Spleen (tissue), 11 donors: Measurements from ENCODE around the gene ATXN7. TPM values are rescaled to one million over a fixed set of nuclear protein-coding genes. Genes with fewer than 3 reads are reported as not detected.

ENCODE experiments used
- DNase-seq: peaks from one replicate; pipeline ENCODE4 v3.0.0-alpha.2; 2020
- H3K27ac ChIP-seq, 8 donors: fragments of 200-600 bp; sonication (generic) in 7 of 8; 1 replicate in 4 of 8; 2 replicates in 4 of 8; pipeline versions ENCODE4 v1.5.0 to v1.8.0; 2016 to 2021; ENCODE audit warnings: inconsistent platforms in 4 of 8, mild to moderate bottlenecking in 4 of 8, moderate library complexity in 1 of 8
- H3K27me3 ChIP-seq, 7 donors: fragments of 200-600 bp; sonication (generic) in 6 of 7; replicated peaks in 1 of 7; 1 replicate in 4 of 7; 2 replicates in 3 of 7; pipeline versions ENCODE4 v1.5.0 to v1.8.0; 2016 to 2021; ENCODE audit warnings: inconsistent platforms in 3 of 7, mild to moderate bottlenecking in 1 of 7
- H3K36me3 ChIP-seq, 6 donors: fragments of 200-600 bp; sonication (generic) in 5 of 6; 1 replicate in 4 of 6; 2 replicates in 2 of 6; pipeline versions ENCODE4 v1.5.0 to v1.8.0; 2016 to 2021; ENCODE audit warnings: inconsistent platforms in 2 of 6
- H3K4me1 ChIP-seq, 6 donors: fragments of 200-600 bp; sonication (generic) in 5 of 6; 1 replicate in 3 of 6; 2 replicates in 3 of 6; pipeline versions ENCODE4 v1.5.0 to v1.8.0; 2016 to 2021; ENCODE audit warnings: inconsistent platforms in 3 of 6
- H3K4me3 ChIP-seq, 8 donors: fragments of 200-600 bp; sonication (generic) in 7 of 8; 1 replicate in 4 of 8; 2 replicates in 4 of 8; pipeline versions ENCODE4 v1.5.0 to v1.8.0; 2016 to 2021; ENCODE audit warnings: inconsistent platforms in 4 of 8, mild to moderate bottlenecking in 4 of 8, moderate library complexity in 2 of 8
- H3K9me3 ChIP-seq, 8 donors: fragments of 200-600 bp; sonication (generic) in 7 of 8; 1 replicate in 4 of 8; 2 replicates in 4 of 8; pipeline versions ENCODE4 v1.5.0 to v1.8.0; 2016 to 2021; ENCODE audit warnings: inconsistent platforms in 4 of 8
- POLR2A ChIP-seq, 3 donors: fragments of 450-650 bp; IDR thresholded peaks; one replicate each; pipeline ENCODE4 v1.5.1; 2017; ENCODE audit warnings: antibody characterized with exemption in 3 of 3, mild to moderate bottlenecking in 1 of 3
- POLR2AphosphoS5 ChIP-seq, 3 donors: sonication (generic); formaldehyde crosslinking; IDR thresholded peaks; one replicate each; pipeline ENCODE4 v1.5.1; 2017; ENCODE audit warnings: antibody characterized with exemption in 3 of 3
- WGBS, 5 donors: extraction: QIAGEN DNeasy Blood & Tissue Kit in 3 of 5; methylation state at CpG; one replicate each; pipeline versions ENCODE4 v1.1.5 to v1.1.7; 2013 to 2018; 5-methylcytosine and 5-hydroxymethylcytosine counted together
- intact Hi-C: fragments of 100-400 bp; cut with DNase I; formaldehyde crosslinking; loops from one replicate; pipeline ENCODE4 v1.15.0; 2023; ENCODE audit warnings: low total_unique reads
- polyA plus RNA-seq, 3 donors: library from polyadenylated mRNA; stranded (reverse); fragments of 200-250 nt; gene quantifications; one replicate each; pipeline ENCODE4 v1.2.1, GENCODE V29; 2013
- total RNA-seq, 7 donors: library from RNA; depleted of rRNA in 3 of 7; stranded (reverse); fragments of >200 nt in 3 of 7; fragmentation: NEBNext Ultra II Directional in 4 of 7; extraction: Animal tissue kit (Norgen Biotek cat#: 25700) in 4 of 7; gene quantifications; one replicate each; pipeline versions ENCODE4 v1.1.0 to v1.2.1, GENCODE V29; 2016 to 2021
- TF ChIP-seq, protein P1 (sequence below), 11 experiments: fragments of 200-600 bp in 7 of 11; fragments of 450-650 bp in 4 of 11; sonication (generic) in 4 of 11; IDR thresholded peaks in 8 of 11; conservative IDR thresholded peaks in 3 of 11; 1 replicate in 7 of 11; 2 replicates in 4 of 11; pipeline versions ENCODE4 v1.4.0 to v1.8.0; 2016 to 2021; ENCODE audit warnings: antibody characterized with exemption in 11 of 11, inconsistent platforms in 4 of 11, mild to moderate bottlenecking in 1 of 11
- donor health status: healthy with polysubstance abuse.
- donor health status: DM: no; HTN: no; CAD: no; lungs with moderate emphysema.
- donor health status: DM: no; HTN: no; CAD: no.
- donor health status: Bipolar disorder and iron deficiency.
- donor health status: healthy.
- donor health status: DM: no; HTN: no; CAD: no.
- donor health status: DM: yes; HTN: yes; CAD: no.

The ATXN7 gene
- total and polyA plus RNA-seq, 10 donors: 1.9 to 91.8 (median 54.7) TPM

GRCh38 chr3:63910001-63910400 is 46.3 kb downstream of the ATXN7 start:
- DNase-seq: no peak
- no peak for TF ChIP-seq POLR2A (IDR thresholded peaks at IDR 0.05)
- TF ChIP-seq, protein P1, sequence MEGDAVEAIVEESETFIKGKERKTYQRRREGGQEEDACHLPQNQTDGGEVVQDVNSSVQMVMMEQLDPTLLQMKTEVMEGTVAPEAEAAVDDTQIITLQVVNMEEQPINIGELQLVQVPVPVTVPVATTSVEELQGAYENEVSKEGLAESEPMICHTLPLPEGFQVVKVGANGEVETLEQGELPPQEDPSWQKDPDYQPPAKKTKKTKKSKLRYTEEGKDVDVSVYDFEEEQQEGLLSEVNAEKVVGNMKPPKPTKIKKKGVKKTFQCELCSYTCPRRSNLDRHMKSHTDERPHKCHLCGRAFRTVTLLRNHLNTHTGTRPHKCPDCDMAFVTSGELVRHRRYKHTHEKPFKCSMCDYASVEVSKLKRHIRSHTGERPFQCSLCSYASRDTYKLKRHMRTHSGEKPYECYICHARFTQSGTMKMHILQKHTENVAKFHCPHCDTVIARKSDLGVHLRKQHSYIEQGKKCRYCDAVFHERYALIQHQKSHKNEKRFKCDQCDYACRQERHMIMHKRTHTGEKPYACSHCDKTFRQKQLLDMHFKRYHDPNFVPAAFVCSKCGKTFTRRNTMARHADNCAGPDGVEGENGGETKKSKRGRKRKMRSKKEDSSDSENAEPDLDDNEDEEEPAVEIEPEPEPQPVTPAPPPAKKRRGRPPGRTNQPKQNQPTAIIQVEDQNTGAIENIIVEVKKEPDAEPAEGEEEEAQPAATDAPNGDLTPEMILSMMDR (IDR thresholded peaks at IDR 0.05 in 8 of 11, conservative IDR thresholded peaks at IDR 0.05 in 3 of 11): no peak
- no peak for TF ChIP-seq POLR2AphosphoS5 (IDR thresholded peaks at IDR 0.05)
- Histone ChIP-seq H3K36me3 (peaks cover 0 to 19% (median 0%) of the 10 kb centered on the region in 6 donors), H3K4me1 (peaks cover 28 to 60% (median 37%) of the 10 kb centered on the region in 6 donors), H3K9me3 (no peaks in the 10 kb centered on the region), H3K4me3 (no peak overlapping the region), H3K27ac (peak overlapping the region in 5 of 8 donors; percentile 99 to 100 (median 99)), H3K27me3 (no peaks in the 10 kb centered on the region)
- 93 to 96% (median 95%) methylated on average over 4 of the region's 4 CpGs for WGBS, 5 donors
- intact Hi-C loops: no loop called here

GRCh38 chr3:63910891-63911290 is 47.2 kb downstream of the ATXN7 start:
- Histone ChIP-seq H3K36me3 (peaks cover 0 to 19% (median 0%) of the 10 kb centered on the region in 6 donors), H3K27ac (peak overlapping the region; percentile 9 to 100 (median 99)), H3K9me3 (no peaks in the 10 kb centered on the region), H3K4me1 (peaks cover 28 to 62% (median 38%) of the 10 kb centered on the region in 6 donors), H3K4me3 (peak overlapping the region in 6 of 8 donors; percentile 71 to 85 (median 84)), H3K27me3 (no peaks in the 10 kb centered on the region)
- TF ChIP-seq POLR2A (IDR thresholded peaks at IDR 0.05): no peak
- TF ChIP-seq, protein P1 (IDR thresholded peaks at IDR 0.05 in 8 of 11, conservative IDR thresholded peaks at IDR 0.05 in 3 of 11): no peak
- TF ChIP-seq POLR2AphosphoS5 (IDR thresholded peaks at IDR 0.05): no peak
- no peak for DNase-seq
- 21 to 48% (median 36%) methylated on average over 1 of the region's 1 CpG for WGBS, 5 donors
- intact Hi-C loops: no loop called here

- intact Hi-C loops: no loop called here
- 0 to 1% (median 0%) methylated on average over 13 to 18 of the region's 18 CpGs for WGBS, 5 donors
- H3K27ac ChIP-seq: peak overlapping the region; percentile 96 to 100 (median 99)
- H3K4me3 ChIP-seq: peak overlapping the region; percentile 59 to 85 (median 82)
- TF ChIP-seq POLR2AphosphoS5 (IDR thresholded peaks at IDR 0.05): no peak
- no peak for TF ChIP-seq POLR2A (IDR thresholded peaks at IDR 0.05)
- TF ChIP-seq, protein P1 (IDR thresholded peaks at IDR 0.05 in 8 of 11, conservative IDR thresholded peaks at IDR 0.05 in 3 of 11): no peak
- peaks cover 0 to 20% (median 0%) of the 10 kb centered on the region in 6 donors for H3K36me3 ChIP-seq
- H3K27me3 ChIP-seq: no peaks in the 10 kb centered on the region
- DNase-seq: no peak
- H3K4me1 ChIP-seq: peaks cover 28 to 64% (median 38%) of the 10 kb centered on the region in 6 donors
- H3K9me3 ChIP-seq: no peaks in the 10 kb centered on the region
Measured at GRCh38 chr3:63911509-63911872, 47.8 kb downstream of the ATXN7 start.

DNA sequence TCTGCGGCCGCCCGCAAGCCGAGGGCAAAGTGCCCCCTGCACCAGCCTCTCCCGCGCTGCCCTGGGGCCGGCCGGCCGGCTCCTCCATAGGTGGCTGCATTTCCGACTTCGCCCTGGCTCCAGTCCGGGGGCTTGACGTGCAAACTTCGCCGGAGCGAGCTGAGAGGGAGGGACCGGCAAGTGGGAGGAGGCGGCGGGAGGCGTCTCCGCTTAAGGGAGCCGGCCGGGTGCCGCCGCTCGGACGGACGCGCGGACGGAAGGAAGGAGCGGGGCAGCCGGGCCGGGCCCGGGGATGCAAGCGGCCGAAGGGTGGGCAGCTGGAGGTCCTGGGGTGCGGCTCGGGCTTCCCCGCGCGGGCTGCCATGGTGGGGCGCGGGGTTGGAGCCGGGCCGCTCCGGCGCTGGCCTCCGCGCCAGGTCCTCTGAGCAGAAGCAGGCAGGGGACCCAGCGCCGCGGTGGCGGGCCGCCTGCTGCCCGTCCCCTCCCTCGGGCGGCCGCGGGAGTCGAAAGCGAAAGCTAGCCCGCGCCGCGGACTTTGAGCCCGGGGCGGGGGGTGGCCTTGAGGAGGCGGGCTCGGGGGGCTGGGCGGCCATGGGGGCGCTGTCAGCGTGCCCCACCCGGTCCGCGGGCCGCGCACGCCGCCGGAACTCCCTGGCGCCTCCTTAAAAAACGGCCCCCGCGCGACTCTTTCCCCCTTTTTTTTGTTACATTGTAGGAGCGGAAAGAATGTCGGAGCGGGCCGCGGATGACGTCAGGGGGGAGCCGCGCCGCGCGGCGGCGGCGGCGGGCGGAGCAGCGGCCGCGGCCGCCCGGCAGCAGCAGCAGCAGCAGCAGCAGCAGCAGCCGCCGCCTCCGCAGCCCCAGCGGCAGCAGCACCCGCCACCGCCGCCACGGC is 48.5 kb downstream of the ATXN7 start, which contains the start of gene SCAANT1:
Gene SCAANT1, minus strand, starts transcription at position 511 of the 895 bp plus-strand sequence.
- Histone ChIP-seq H3K36me3 (peaks cover 0 to 26% (median under 1%) of the 10 kb centered on the region in 6 donors), H3K27ac (peak within 1 kb of the TSS; percentile 96 to 100 (median 99)), H3K4me3 (peak within 1 kb of the TSS; percentile 59 to 85 (median 82)), H3K27me3 (no peaks in the 10 kb centered on the region), H3K9me3 (no peaks in the 10 kb centered on the region), H3K4me1 (peaks cover 28 to 68% (median 38%) of the 10 kb centered on the region in 6 donors)
- intact Hi-C loops: no loop called here
- TF ChIP-seq POLR2AphosphoS5 (IDR thresholded peaks at IDR 0.05): peak; percentile 81 to 88 (median 85)
- TF ChIP-seq POLR2A (IDR thresholded peaks at IDR 0.05): peak in 1 of 3 donors; percentile 36
- TF ChIP-seq, protein P1 (IDR thresholded peaks at IDR 0.05 in 8 of 11, conservative IDR thresholded peaks at IDR 0.05 in 3 of 11): peak in 7 of 11 experiments; percentile 5 to 39 (median 26)
- 0 to 1% (median 0%) methylated on average over 24 to 115 of the region's 115 CpGs for WGBS, 5 donors
- DNase-seq: peak; percentile 97
